ENCODE measurements around the gene POLR3B. TPM values are rescaled to one million over a fixed set of nuclear protein-coding genes. Genes with fewer than 3 reads are reported as not detected.

Gene POLR3B
- total and polyA plus RNA-seq, 9 of the 15 experiments (the other 6 are each of a cell fraction or from before 2014, with no cell fraction given), result 7.6 to 17.9 (median 14.4) TPM

- DNase-seq (ENCODE audit: extremely low read depth in 1 of 4, low spot score in 3 of 4) (no peak), ATAC-seq (no peak), FAIRE-seq (no peak)
- intact Hi-C loops (cut with micrococcal nuclease), result no loop called here
- in situ Hi-C loops (cut with MboI), result no loop called here
- Histone ChIP-seq H3K4me2 (ENCODE audit: insufficient read depth, low read length) (no peak overlapping the region), H3K27me3 (ENCODE audit: control insufficient read depth in 2 of 2, insufficient read depth in 2 of 2, low read length in 2 of 2) (peaks cover 0 to 10% of the 10 kb centered on the region in 2 experiments; a peak in 1 of 5 replicates), H3K36me3 (ENCODE audit: control insufficient read depth, insufficient read depth, low read length) (no peaks in the 10 kb centered on the region), H3K9ac (ENCODE audit: insufficient read depth in 1 of 2, low read depth in 2 of 2, low read length in 2 of 2) (no peak overlapping the region), H3K79me2 (ENCODE audit: control insufficient read depth, insufficient read depth, low read length) (no peaks in the 10 kb centered on the region), H3K4me3 (no peak overlapping the region), H3K27ac (ENCODE audit: extremely low read depth, low read depth, low read length) (no peak overlapping the region), H3K4me1 (replicated peaks in 1 of 2; ENCODE audit: control insufficient read depth in 2 of 2, insufficient read depth in 2 of 2, low read length in 2 of 2) (no peaks in the 10 kb centered on the region), H3K9me3 (replicated peaks; ENCODE audit: control insufficient read depth, insufficient read depth, low read depth, low read length) (no peaks in the 10 kb centered on the region), H4K20me1 (replicated peaks; ENCODE audit: control insufficient read depth, insufficient read depth, low read length) (no peaks in the 10 kb centered on the region), H3K9me1 (ENCODE audit: control insufficient read depth, insufficient read depth, low read length) (no peaks in the 10 kb centered on the region), H2AFZ (ENCODE audit: low read depth, low read length) (no peak overlapping the region)
- ChIA-PET CTCF (ENCODE audit: low intra/inter-chr PET ratio) (no interaction called here), POLR2A (no interaction called here)
- WGBS (ENCODE audit: insufficient coverage, low coverage, missing lambda C conversion rate), result 0% methylated on average over 2 of the region's 2 CpGs
- BruUV-seq (replicated peaks), result no TSS peak
- TF ChIP-seq RHOXF2B (CRISPR knock-in tag; conservative IDR thresholded peaks at IDR 0.05), result no peak
- no peak for TF ChIP-seq ZNF639 (CRISPR knock-in tag; conservative IDR thresholded peaks at IDR 0.05 in 1 of 2, IDR thresholded peaks at IDR 0.05 in 1 of 2)
- no peak for TF ChIP-seq MAZ (CRISPR knock-in tag; conservative IDR thresholded peaks at IDR 0.05 in 1 of 2, IDR thresholded peaks at IDR 0.05 in 1 of 2)
- no peak for TF ChIP-seq KAT8 (IDR thresholded peaks at IDR 0.05; ENCODE audit: low read depth)
- TF ChIP-seq ATF7 (IDR thresholded peaks at IDR 0.05), result no peak
- no peak for TF ChIP-seq ZNF507 (tag; conservative IDR thresholded peaks at IDR 0.05)
These were observed 23.8 kb upstream of the POLR3B start for GRCh38 chr12:106333756-106334155.

Measured in K562 (cell line).